Right lung (tissue), 5 donors: Measurements from ENCODE around the gene LITAFD. TPM values are rescaled to one million over a fixed set of nuclear protein-coding genes. Genes with fewer than 3 reads are reported as not detected.

Source experiments
- DNase-seq, 2 donors: peaks; one replicate each; pipeline ENCODE4 v3.0.0-alpha.2; 2013
- polyA plus RNA-seq, 5 donors: library from polyadenylated mRNA; unstranded; fragments of 120-200 nt; gene quantifications; one replicate each; pipeline versions ENCODE4 v1.2.1 to v1.2.3, GENCODE V29; 2013; ENCODE audit warnings: inconsistent platforms in 1 of 5, low replicate concordance in 1 of 5; ENCODE audit not compliant: insufficient read length in 5 of 5, insufficient read depth in 1 of 5

The LITAFD gene
- polyA plus RNA-seq, 5 donors = 0.14 to 0.15 TPM; not detected in 3

GRCh38 chr16:8919934-8920462, 37.8 kb downstream of the LITAFD start:
- DNase-seq = no peak

- no peak for DNase-seq
Measured at GRCh38 chr16:8920645-8921346, 38.6 kb downstream of the LITAFD start.

GRCh38 chr16:8921347-8921984, 39.3 kb downstream of the LITAFD start:
- DNase-seq = no peak

GRCh38 chr16:8923199-8923598, 41.0 kb downstream of the LITAFD start:
- no peak for DNase-seq

GRCh38 chr16:8924214-8924613, 42.1 kb downstream of the LITAFD start:
- no peak for DNase-seq

- no peak for DNase-seq
Measured at GRCh38 chr16:8925455-8925854, 43.3 kb downstream of the LITAFD start.

- no peak for DNase-seq
Measured at GRCh38 chr16:8926827-8927226, 44.7 kb downstream of the LITAFD start.

GRCh38 chr16:8928467-8928957, 46.4 kb downstream of the LITAFD start:
- DNase-seq = peak; percentile 55

- no peak for DNase-seq
Measured at GRCh38 chr16:8929086-8929748, 47.1 kb downstream of the LITAFD start.

GRCh38 chr16:8931859-8932258, 49.7 kb downstream of the LITAFD start:
- DNase-seq = peak; percentile 42 to 48

- no peak for DNase-seq
Measured at GRCh38 chr16:8934601-8935000, 52.5 kb downstream of the LITAFD start.

Other genes with a start within 250 kb of the LITAFD start
- 10 to 100 TPM; 35.0 to 41.4 (median 35.4) TPM for gene ABAT, start 207.7 kb upstream of the LITAFD start, polyA plus RNA-seq
- gene TMEM186, start 84.7 kb upstream of the LITAFD start, polyA plus RNA-seq = 10 to 100 TPM; 11.6 to 14.0 (median 12.7) TPM
- gene PMM2, start 84.5 kb upstream of the LITAFD start, polyA plus RNA-seq = 10 to 100 TPM; 19.9 to 24.6 (median 22.6) TPM
- gene CARHSP1, start 13.3 kb upstream of the LITAFD start, polyA plus RNA-seq = 100 to 1,000 TPM in 1 of 5 donors, 10 to 100 TPM in 4; 88.1 to 111 (median 90.1) TPM
- 100 to 1,000 TPM in 4 of 5 donors, 10 to 100 TPM in 1; 97.9 to 145 (median 121) TPM for gene USP7, start 81.6 kb downstream of the LITAFD start, polyA plus RNA-seq
- gene HAPSTR1, start 209.3 kb downstream of the LITAFD start, polyA plus RNA-seq = 10 to 100 TPM; 33.7 to 48.0 (median 41.2) TPM